HG03457 (cell line): ENCODE measurements around the gene KIAA0586.
"Not testable (repeated sequence)": the region's sequence is repeated elsewhere in the genome, so short reads cannot be mapped to it uniquely, and the experiment has no call there.

Experiments used
- ATAC-seq: cut with Tn5 transposase; IDR thresholded peaks from one replicate; pipeline ENCODE4 v1.9.1; 2021; ENCODE audit warnings: moderate number of reproducible peaks; ENCODE audit not compliant: unreplicated experiment

KIAA0586 gene

DNA sequence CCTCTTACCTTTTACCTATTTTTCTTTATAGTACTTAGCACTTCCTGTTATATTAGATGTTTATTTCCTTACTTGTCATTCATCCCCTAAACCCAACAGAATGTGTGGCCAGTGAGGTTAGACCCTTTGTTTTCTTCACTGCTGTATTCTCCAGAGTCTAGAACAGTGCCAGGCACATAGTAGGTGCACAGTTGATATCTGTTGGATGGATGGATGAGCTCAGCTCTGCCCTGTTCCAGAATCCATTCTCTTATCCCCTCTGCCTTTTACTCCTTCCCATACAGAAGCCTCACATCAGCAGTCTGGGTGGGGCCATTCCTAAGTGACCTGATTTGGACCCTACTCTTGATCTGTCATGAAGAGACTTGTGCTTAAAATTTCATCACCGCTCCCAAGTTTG, 115.7 kb downstream of the KIAA0586 start:
- ATAC-seq, result no peak

DNA sequence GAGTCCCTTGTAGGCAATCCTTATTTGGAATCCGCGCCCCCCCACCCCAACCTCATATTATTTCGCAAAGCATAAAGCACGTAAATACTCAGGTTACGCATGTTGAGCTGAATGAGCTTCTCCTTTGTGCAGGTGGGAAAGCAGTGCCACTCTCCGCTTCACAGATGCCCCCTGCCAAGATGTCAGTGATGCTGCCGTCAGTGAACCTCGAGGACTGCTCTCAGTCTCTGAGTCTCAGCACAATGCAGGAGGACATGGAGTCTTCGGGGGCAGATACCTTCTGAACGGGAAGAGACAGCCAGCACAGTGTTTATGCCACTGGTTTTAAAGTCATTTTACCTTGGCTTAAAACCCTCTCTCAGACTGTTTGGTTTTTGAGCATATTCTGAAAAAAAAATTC, 120.1 kb downstream of the KIAA0586 start:
- no peak for ATAC-seq

DNA sequence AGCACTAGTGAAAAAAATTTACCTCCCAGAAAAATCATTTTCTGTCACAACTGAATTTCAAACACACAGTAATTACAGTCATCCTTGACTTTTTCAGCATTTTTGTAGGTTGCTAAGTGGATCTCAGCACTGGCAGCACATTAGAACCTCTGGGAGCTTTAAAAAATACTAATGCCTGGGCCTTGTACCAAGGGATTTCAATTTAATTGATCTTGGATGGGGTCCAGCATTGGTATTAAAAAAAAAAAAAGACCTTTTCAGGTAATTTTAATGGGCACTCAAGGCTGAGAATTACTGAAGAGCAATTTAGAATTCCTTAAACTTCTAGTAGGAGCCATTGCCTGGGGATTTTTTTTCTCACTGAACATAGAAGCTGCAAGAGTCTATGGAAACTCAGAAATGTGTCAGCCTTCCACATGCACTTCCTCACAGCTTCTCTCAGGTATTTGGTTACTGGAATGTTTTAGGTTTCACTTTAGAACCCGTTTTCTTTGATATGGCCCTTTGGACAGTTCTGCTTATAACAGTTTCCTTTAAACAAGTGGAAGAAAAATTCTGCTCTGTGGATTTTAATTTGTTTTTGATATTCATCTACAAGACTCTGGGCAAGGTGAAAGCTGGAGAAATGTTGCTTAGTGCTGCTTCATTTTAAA, 121.7 kb downstream of the KIAA0586 start:
- ATAC-seq, result no peak

DNA sequence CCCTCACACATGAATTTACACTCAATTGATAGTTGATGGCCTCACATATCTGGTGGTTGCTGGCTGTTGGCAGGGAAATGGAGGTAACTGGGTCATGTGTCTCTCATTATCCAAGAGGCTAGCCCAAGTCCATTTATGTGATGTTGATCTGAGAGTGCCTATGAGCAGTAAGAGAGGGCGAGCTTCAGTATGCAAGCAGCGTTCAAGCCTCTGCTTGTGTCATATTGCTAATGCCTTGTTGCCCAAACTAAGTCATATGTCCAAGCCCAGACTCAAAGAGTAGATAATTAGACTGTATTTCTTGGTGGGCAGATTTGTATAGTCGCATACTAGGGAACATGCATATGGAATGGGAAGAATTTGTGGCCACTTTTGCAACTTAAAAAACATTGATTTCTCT, 126.4 kb downstream of the KIAA0586 start:
- no peak for ATAC-seq

DNA sequence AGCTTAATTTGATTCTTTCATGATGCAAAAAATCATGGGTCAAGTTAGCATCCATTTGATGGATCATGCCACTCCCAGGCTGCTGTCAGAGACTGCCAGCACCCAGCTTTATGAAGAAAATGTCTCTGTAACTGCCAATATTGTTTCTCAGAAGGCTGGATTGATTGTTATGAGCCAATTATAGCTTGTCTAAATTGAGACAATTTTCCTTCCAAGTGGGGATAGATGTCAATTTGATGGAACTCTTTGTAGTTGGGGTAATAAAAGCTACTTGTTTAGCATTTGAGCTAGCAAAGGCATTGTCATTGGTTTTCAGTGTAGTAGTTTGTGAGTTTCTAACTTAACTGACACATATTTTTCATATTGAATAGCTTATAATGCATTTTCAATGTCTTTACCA, 128.1 kb downstream of the KIAA0586 start:
- no peak for ATAC-seq

DNA sequence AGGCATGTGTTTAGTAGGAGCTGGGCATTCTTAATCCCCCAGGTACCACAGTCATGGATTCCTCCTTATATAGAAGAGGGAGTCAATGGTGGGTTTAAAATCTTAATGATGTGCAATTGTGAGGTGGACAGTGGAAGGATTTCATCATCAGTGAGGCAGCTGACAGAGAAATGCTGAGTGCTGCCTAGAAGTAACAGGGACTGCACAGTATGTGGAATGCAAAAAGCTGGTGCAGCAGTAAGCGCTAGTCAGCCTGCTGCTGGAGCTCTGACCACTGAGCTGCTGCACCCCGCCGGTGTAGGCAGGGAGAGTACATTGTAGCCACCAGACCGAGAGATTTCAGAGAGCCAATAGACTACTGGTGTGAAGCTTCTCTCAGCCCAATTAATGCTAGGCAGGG, 129.7 kb downstream of the KIAA0586 start:
- no peak for ATAC-seq

DNA sequence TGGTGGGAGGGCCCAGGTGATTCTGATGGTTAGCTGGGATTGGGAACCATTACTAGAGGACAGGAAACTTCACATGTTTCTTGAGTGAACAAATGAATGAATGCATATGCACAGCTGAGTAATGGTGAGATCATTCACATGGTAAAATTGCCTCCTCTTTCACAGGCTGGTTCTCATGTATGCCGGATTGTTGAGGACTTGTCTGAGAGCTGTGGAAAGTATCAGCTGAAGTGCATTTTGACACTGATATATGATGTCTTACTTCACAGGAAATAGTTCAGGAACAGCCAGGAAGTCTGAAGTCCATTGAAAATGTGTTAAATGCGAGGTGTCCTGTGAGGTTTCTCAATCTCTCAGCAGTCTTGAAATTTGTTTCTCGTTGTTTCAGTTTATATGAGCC, 132.7 kb downstream of the KIAA0586 start:
- ATAC-seq, result no peak

DNA sequence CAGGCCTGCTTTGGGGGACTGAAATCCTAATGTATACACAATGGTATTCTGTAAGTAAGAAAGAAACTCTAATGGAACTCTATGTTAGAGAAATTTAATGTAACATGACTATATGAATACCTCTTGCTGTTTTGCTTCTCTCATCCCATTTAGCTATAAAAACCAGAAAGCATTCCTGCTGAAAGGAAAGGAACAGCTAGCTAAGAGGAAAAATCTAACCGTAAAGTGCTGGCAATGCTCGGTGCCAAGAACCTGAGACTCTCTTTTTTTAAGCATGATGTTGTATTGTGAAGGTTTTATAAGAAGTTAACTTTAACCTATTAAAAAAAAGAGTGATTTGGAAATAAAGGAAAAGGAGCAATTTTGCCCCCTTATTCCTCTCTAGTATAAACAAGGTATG, 134.6 kb downstream of the KIAA0586 start:
- ATAC-seq, result no peak

DNA sequence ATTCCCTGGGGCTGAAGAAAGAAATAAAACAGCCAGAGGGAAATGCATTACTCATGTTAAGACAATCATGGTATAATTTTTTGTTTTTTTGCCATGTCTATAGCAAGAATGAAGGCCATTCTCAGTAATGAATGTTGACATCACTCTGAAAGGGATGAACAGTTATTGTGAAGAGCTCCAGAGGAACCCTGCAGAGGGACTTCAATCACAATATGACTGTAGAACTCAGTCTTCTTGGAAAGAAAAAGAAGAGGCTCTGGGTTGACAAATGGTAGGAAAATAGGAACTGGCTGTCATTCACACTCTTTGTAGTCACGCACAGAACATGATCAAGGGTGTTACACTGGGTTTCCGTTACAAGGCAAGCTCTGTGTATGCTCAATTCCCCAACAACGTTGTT, 136.5 kb downstream of the KIAA0586 start:
- ATAC-seq, result no peak

DNA sequence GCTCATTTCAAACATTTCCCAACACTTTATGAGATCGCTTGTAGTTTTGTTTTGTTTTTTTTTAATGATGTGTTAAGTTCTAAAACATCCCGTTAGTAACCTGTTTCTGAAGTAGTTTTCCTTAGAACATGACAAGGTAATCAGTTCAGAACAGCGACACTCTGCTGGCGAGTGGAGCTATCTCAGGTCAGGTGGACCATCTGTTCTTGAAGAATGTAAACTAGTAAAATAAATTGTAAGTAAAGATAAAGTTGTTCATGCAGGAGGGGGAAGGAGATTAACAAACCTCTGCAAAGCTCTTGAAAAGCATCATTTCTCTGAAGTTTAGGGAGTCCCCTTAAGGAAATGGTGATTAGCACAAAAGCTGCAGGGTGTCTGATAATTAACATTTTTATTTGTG, 138.3 kb downstream of the KIAA0586 start:
- ATAC-seq, result no peak

DNA sequence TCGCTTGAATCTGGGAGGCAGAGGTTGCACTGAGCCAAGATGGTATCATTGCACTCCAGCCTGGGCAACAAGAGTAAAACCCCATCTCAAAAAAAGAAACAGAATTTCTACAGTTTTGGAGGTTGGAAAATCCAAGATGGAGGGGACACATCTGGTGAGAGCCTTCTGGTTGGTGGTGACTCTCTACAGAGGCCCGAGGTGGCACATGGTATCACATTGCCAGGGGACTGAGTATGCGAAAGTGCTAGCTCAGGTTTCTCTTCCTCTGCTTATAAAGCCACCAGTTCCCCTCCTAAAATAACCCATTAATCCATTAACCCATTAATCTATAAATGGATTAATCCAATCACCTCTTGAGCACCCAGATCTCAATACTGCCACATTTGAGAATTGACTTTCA, 139.5 kb downstream of the KIAA0586 start:
- ATAC-seq, result no peak

DNA sequence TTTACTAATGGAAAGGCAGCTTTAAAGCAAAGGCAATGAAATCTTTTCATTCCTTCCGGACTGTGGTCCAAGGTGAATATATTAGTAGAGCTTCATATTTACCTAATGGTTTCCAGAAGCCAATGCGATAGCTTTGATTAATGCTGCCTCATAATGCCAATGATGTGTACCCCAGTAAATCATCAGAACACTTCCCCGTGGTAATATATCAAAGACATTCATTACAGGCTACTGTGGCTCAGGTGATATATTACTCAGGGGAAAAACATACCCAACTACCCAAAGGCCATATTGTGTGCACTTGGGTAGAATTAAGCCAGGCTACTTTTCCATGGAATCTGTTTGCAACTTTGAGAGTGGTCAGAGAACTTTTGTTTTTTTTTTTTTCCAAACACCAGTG, 140.8 kb downstream of the KIAA0586 start:
- no peak for ATAC-seq

DNA sequence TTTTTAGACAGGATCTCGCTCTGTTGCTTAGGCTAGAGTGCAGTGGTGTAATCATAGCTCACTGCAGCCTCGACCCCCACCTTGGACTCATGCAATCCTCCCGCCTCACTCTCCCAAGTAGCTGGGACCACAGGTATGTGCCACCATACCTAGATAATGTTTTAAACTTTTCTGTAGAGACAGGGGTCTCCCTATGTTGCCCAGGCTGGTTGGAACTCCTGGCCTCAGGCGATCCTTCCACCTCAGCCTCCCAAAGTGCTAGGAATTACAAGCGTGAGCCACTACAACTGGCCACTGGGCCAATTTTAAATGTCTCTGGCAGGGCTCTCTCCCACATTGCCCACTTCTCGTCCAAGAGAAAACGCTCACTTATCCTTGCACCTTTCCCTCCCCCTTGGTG, 143.7 kb downstream of the KIAA0586 start:
- no peak for ATAC-seq

DNA sequence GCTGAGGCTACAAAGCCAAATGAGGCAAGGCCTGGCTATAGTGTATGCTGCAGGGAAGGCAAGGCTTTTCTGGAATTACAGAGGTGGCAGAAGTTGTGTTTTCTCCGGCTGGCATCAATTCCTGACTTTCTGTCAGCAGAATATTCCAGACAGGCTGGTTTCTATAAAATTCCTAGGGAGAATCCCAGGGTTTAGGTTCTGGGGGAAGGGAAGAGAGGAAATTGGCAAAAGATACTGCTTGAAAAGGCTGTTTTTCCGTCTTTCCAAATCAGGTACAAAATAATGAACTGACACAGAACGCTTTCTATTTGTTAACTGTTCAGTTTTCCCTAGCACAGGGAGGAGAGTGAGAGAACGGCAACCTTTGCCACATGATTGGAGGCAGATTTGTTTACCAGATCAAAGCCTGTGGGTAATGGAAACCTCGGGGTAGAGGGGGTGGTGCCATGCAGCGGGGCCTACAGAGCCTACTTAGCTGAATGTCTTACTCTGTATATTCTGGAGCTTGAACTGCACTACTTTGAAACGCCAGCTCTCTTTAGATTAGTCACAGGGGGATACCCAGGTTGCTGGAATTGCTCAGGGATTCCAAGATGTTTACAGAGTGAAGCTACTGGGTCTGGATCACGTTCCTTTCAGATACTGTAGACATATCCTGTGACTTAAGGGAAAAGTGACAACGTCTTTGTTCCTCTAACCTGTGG, 144.4 kb downstream of the KIAA0586 start:
- ATAC-seq, result no peak

DNA sequence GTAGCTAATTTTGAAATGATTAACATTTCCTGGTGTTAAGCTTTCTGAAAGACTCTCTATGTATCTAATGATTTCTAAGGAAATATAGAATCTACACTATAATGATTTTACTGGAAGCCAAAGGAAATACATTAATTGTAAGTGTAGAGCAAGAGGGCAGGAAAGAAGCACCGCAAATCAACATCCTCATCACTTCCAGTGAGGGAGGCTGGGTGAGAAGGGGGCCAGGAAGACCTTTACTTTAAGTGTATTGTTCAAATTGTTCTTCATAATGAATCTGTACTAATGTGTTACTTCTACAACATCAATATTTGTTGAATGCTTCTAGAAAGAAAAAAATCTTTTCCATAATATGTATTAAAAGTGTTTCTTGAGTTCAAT, 144.9 kb downstream of the KIAA0586 start:
- ATAC-seq, result no peak

DNA sequence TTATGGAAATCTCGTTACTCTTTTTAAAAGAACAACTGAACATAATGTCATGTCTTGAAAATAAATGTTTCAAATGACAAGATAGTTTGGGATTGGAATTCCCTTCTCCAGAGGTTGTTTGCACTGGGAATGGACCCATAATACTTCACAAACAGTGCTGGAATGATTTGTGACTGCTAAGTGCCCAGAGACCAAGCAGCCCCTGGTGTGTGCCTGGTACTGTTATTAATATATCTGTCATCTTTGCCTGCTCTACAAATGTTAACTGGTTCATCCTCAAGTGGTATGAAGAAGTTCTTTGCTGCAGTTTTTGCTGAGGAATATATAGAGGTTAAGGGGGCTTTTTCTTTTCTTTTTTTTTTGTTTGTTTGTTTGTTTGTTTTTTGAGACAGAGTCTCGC, 145.3 kb downstream of the KIAA0586 start:
- ATAC-seq, result no peak

DNA sequence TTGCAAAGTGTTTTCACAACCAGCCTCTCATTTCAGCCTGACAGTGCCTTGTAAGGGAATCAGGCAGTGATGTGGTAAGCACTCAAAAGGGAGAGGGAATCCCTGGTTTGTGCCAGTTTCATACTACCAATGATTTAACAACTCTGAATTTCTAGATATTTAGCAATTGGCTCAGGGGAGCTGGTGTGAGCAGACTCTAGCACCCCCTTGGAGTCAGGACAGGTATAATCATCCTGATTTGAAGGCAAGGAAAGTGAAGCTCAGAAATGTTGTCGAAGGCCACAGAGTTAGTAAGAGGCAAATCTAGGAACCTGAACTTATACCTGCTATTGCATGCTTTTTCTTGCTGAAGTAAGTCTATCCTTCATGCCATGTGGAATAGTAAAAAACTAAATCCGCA, 147.1 kb downstream of the KIAA0586 start:
- no peak for ATAC-seq

DNA sequence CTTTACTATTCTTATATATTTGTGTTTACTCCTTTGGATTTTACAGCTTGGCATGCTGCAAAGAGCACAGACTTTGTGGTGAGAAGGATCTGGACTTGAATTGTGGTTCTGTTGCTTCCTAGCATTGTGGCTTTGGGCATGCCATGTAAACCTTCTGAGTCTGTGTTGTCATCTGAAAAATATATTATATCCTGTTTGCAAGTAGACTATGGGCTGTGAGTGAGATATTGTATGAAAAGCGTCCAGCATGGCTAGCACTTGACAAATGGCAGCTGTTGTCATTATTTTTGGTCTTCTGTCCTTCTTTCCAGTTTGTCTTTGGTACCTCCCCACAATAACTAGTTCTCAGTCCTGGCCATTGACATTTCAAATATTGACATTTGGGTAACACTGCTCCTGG, 148.4 kb downstream of the KIAA0586 start:
- no peak for ATAC-seq

DNA sequence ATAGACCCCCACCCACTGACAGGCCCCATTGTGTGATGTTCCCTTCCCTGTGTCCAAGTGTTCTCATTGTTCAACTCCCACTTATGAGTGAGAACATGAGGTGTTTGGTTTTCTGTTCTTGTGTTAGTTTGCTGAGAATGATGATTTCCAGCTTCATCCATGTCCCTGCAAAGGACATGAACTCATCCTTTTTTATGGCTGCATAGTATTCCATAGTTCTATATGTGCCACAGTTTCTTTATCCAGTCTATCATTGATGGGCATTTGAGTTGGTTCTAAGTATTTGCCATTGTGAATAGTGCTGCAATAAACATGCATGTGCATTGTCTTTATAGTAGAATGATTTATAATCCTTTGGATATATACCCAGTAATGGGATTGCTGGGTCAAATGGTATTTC, 152.5 kb downstream of the KIAA0586 start:
- not testable (repeated sequence) for ATAC-seq

DNA sequence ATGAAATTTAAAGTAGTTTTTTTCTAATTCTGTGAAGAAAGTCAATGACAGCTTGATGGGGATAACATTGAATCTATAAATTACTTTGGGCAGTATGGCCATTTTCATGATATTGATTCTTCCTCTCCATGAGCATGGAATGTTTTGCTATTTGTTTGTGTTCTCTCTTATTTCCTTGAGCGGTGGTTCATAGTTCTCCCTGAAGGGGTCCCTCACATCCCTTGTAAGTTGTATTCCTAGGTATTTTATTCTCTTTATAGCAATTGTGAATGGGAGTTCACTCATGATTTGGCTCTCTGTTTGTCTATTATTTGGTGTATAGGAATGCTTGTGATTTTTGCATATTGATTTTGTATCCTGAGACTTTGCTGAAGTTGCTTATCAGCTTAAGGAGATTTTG, 153.9 kb downstream of the KIAA0586 start:
- not testable (repeated sequence) for ATAC-seq

DNA sequence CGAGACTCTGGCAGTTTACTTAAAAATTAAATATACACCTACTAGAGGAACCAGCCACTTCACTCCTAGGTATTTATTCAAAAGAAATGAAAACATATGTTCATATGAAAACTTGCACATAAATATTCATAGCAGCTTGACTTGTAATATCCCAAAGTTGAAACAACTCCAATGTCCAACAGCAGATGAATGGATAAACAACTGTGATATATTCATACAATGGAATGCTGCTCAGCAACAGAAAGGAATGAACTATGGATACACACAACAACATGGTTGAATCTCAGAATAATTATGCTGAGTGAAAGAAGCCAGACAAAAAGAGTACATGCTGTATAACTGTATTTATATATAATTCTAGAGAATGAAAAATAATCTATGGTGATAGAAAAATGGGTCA, 156.9 kb downstream of the KIAA0586 start:
- ATAC-seq, result no peak

DNA sequence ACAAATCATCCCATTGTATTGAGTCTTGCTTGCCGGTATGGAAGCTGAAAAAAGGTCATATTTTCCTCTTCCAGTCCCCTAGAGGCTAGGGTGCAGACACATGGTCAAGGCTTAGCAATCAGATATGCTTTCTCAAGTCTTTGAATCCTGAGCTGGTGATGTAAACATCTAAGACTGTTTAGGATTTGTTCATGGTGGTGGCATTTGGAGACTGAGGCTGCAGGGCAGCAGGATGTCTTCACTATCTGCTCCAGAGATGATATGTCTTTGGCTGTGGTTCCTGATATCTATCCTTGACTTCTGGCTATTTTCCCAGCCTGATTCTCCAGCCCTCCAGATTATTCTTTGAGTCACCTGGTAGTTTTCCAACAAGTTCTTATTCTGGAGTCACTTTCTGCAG, 159.8 kb downstream of the KIAA0586 start:
- no peak for ATAC-seq

DNA sequence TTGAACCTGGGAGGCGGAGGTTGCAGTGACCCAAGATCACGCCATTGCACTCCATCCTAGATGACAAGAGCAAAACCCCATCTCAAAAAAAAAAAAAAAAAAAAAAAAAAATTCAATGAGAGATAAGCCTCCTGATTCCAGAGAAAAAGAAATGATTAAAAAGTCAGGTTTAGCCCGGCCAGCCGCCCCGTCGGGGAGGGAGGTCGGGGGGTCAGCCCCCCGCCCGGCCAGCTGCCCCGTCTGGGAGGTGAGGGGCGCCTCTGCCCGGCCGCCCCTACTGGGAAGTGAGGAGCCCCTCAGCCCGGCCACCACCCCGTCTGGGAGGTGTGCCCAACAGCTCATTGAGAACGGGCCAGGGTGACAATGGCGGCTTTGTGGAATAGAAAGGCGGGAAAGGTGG, 160.8 kb downstream of the KIAA0586 start:
- ATAC-seq, result not testable (repeated sequence)
